ENCODE results near the gene BTRC. TPM values are rescaled to one million over a fixed set of nuclear protein-coding genes. Genes with fewer than 3 reads are reported as not detected.

BTRC gene
- total and polyA plus RNA-seq, 10 of the 15 experiments (the other 5 are each of a cell fraction or from before 2014, with no cell fraction given), result 2.2 to 18.6 (median 8.6) TPM

GRCh38 chr10:101351017-101351416 is 2.9 kb upstream of the BTRC start (continued):
- TF ChIP-seq PRDM15 (CRISPR knock-in tag; IDR thresholded peaks at IDR 0.05) (no peak), CHD4 (IDR thresholded peaks at IDR 0.05) (no peak), DPF2 (IDR thresholded peaks at IDR 0.05) (no peak), SIN3A (IDR thresholded peaks at IDR 0.05; ENCODE audit: low read depth, low read length) (no peak), E4F1 (IDR thresholded peaks at IDR 0.05; ENCODE audit: borderline replicate concordance, partially characterized antibody) (no peak), POU2F2 (IDR thresholded peaks at IDR 0.05; ENCODE audit: borderline replicate concordance, low read depth, low read length) (no peak), TAF1 (IDR thresholded peaks at IDR 0.05; ENCODE audit: borderline replicate concordance, low read depth, low read length) (no peak), PML (IDR thresholded peaks at IDR 0.05; ENCODE audit: low read length) (no peak)

Data from GM12878 (cell line).